Inflammatory macrophage treated with lipopolysaccharide for 1 hour (primary cell): ENCODE measurements around the gene SEPTIN8.

Experiments used
- DNase-seq, 2 donors: peaks; one replicate each; pipeline ENCODE4 v3.0.0-alpha.2; 2020 to 2022

Gene SEPTIN8

GRCh38 chr5:132777209-132778069, at the start of gene SEPTIN8:
Gene SEPTIN8 (minus strand): TSS chr5:132777239. CDS start chr5:132777137, 102 bp downstream.
- peak; percentile 26 to 43 for DNase-seq

- no peak for DNase-seq
Measured at GRCh38 chr5:132826424-132827082, 49.5 kb upstream of the SEPTIN8 start.

GRCh38 chr5:132825834-132826391, 48.9 kb upstream of the SEPTIN8 start:
- no peak for DNase-seq

GRCh38 chr5:132825033-132825833, 48.2 kb upstream of the SEPTIN8 start:
- no peak for DNase-seq

GRCh38 chr5:132824426-132824825, 47.4 kb upstream of the SEPTIN8 start:
- DNase-seq, result no peak

- DNase-seq, result no peak
Measured at GRCh38 chr5:132823481-132824050, 46.5 kb upstream of the SEPTIN8 start.

- DNase-seq, result no peak
Measured at GRCh38 chr5:132822650-132823480, 45.8 kb upstream of the SEPTIN8 start.

GRCh38 chr5:132821791-132822190, 44.8 kb upstream of the SEPTIN8 start:
- no peak for DNase-seq

- no peak for DNase-seq
Measured at GRCh38 chr5:132821350-132821749, 44.3 kb upstream of the SEPTIN8 start.

GRCh38 chr5:132820162-132820754, 43.2 kb upstream of the SEPTIN8 start:
- peak; percentile 70 to 98 for DNase-seq

GRCh38 chr5:132819468-132819867, 42.4 kb upstream of the SEPTIN8 start:
- no peak for DNase-seq

- DNase-seq, result no peak
Measured at GRCh38 chr5:132817011-132817410, 40.0 kb upstream of the SEPTIN8 start.

GRCh38 chr5:132816554-132816953, 39.5 kb upstream of the SEPTIN8 start:
- no peak for DNase-seq

- DNase-seq, result no peak
Measured at GRCh38 chr5:132816083-132816482, 39.0 kb upstream of the SEPTIN8 start.

GRCh38 chr5:132815454-132815853, 38.4 kb upstream of the SEPTIN8 start:
- no peak for DNase-seq

GRCh38 chr5:132814503-132815294, 37.7 kb upstream of the SEPTIN8 start:
- DNase-seq, result no peak

- no peak for DNase-seq
Measured at GRCh38 chr5:132813599-132814502, 36.8 kb upstream of the SEPTIN8 start.

- no peak for DNase-seq
Measured at GRCh38 chr5:132812781-132813598, 36.0 kb upstream of the SEPTIN8 start, which contains the start of gene SOWAHA. Gene SOWAHA (plus strand): TSS chr5:132813302. CDS start chr5:132813622, 320 bp downstream.
